A673 (cell line): ENCODE data around the gene ADAMTS10.

ENCODE experiments used
- EZH2 ChIP-seq: fragments of 200-600 bp; sonication (generic); IDR thresholded peaks from 2 replicates; pipeline ENCODE4 v1.6.1; 2017; ENCODE audit warnings: borderline replicate concordance, low read depth, mild to moderate bottlenecking, mixed read lengths, antibody characterized with exemption, low read length; ENCODE audit not compliant: poor library complexity, severe bottlenecking
- TF ChIP-seq, protein P1 (sequence below): fragments of 300-800, 200-600 bp; sonication (generic); conservative IDR thresholded peaks from 2 replicates; pipeline ENCODE4 v1.5.1; 2017; ENCODE audit warnings: low read depth, mild to moderate bottlenecking, antibody characterized with exemption, low read length, moderate library complexity, mixed read lengths

DNA sequence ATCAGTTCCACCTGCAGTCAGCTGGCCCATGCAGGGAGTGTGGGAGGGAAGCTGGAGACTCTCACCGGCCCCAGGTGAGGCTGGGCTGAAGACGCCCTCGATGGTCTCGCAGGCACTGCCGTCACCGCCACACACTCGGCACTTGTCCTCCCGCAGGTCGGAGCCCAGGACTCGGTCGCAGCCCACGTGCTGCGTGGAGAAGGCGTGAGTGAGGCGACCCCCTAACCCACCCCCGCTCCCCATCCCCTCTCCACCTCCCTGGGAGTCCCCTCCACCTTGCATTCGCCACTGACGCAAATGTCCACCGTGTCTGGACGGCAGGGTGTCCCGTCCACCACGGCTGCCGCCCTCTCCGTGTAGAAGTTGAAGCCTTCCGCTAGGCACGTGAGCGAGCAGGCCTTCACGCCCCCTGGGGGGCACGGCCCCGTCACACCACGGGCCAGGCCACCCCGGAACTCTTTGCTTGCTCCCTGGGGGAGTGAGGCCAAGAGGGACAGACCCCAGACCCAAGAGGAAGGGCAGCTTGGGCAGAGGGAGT lies 21.3 kb downstream of the ADAMTS10 start:
- no peak for TF ChIP-seq EZH2
- TF ChIP-seq, protein P1, sequence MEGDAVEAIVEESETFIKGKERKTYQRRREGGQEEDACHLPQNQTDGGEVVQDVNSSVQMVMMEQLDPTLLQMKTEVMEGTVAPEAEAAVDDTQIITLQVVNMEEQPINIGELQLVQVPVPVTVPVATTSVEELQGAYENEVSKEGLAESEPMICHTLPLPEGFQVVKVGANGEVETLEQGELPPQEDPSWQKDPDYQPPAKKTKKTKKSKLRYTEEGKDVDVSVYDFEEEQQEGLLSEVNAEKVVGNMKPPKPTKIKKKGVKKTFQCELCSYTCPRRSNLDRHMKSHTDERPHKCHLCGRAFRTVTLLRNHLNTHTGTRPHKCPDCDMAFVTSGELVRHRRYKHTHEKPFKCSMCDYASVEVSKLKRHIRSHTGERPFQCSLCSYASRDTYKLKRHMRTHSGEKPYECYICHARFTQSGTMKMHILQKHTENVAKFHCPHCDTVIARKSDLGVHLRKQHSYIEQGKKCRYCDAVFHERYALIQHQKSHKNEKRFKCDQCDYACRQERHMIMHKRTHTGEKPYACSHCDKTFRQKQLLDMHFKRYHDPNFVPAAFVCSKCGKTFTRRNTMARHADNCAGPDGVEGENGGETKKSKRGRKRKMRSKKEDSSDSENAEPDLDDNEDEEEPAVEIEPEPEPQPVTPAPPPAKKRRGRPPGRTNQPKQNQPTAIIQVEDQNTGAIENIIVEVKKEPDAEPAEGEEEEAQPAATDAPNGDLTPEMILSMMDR: no peak
